GM06990 (cell line): ENCODE results near the gene TNFRSF21.

Experiments used
- DNase-seq: peaks from one replicate; pipeline ENCODE4 v3.0.0-alpha.2; 2011; ENCODE audit not compliant: insufficient read length; ENCODE audit errors: extremely low read depth
- H3K27me3 ChIP-seq: replicated peaks from 2 replicates; pipeline ENCODE4 v1.6.0; 2011; ENCODE audit warnings: low read length; ENCODE audit not compliant: control insufficient read depth, insufficient read depth
- H3K36me3 ChIP-seq: 2 replicates; pipeline ENCODE4 v1.5.1; 2011; ENCODE audit warnings: low read length; ENCODE audit not compliant: control insufficient read depth, insufficient read depth
- H3K4me3 ChIP-seq: replicated peaks from 2 replicates; pipeline ENCODE4 v1.5.1; 2011; ENCODE audit warnings: low read depth, mild to moderate bottlenecking, control low read depth, low read length
- TF ChIP-seq, protein P1 (sequence below): IDR thresholded peaks from 2 replicates; pipeline ENCODE4 v1.5.1; 2011; ENCODE audit warnings: low read length, control low read depth, mild to moderate bottlenecking, inconsistent platforms; ENCODE audit not compliant: insufficient read depth, poor library complexity, severe bottlenecking

Gene TNFRSF21

DNA sequence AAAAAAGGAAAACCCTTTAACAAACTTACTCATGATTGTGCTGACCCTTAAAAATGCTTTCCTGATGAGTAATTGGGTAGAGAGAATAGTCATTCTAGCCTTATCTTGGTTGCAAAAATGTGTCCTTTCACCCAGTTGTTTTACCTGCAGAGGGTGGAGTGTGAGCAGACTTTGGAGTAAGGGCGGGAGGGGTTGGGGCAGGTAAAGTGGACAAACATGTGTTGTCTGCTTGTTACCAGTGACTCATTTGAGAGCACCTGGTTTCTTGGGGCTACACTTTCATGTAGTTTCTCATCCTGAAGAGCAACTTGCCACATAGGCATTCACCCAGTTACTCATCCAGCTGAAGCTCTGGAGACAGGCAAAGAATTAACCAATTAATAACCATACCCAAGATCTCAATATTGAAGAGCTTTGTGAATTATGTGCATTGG lies 121.1 kb downstream of the TNFRSF21 start:
- TF ChIP-seq, protein P1, sequence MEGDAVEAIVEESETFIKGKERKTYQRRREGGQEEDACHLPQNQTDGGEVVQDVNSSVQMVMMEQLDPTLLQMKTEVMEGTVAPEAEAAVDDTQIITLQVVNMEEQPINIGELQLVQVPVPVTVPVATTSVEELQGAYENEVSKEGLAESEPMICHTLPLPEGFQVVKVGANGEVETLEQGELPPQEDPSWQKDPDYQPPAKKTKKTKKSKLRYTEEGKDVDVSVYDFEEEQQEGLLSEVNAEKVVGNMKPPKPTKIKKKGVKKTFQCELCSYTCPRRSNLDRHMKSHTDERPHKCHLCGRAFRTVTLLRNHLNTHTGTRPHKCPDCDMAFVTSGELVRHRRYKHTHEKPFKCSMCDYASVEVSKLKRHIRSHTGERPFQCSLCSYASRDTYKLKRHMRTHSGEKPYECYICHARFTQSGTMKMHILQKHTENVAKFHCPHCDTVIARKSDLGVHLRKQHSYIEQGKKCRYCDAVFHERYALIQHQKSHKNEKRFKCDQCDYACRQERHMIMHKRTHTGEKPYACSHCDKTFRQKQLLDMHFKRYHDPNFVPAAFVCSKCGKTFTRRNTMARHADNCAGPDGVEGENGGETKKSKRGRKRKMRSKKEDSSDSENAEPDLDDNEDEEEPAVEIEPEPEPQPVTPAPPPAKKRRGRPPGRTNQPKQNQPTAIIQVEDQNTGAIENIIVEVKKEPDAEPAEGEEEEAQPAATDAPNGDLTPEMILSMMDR: no peak
- Histone ChIP-seq H3K36me3 (no peaks in the 10 kb centered on the region), H3K27me3 (no peaks in the 10 kb centered on the region), H3K4me3 (no peak overlapping the region)
- DNase-seq: no peak

DNA sequence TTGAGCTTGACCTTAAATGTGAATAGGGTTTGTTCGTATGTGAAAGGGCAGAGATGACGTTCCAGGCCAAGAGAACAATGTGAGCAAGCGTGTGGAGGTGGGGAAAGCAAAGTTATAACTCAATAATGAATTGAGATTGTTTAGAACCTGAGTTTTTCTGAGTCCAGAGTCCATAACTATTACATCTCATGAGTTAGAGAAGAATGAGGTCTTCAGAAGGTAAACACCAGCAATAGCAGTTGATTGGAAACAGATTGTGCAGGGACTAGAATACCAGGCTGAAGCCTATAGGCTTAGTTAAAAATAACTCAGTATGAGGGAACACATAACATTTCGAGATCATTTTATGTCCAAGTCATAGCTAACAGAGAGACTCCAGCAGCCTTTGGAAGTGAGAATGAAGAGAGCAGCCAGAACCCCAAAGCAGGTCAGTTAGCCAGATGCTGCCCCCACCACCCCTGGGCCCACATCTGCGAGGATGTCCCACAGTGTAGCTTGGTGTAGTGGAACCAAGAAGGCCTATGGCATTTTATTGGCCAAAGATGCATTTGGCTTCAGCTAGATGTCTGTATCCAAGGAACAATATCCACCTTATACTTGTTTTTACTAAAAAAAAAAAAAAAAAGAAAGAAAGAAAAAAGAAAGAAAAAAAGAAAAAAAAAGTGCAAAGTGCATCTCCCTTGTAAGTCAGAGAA lies 121.7 kb downstream of the TNFRSF21 start:
- no peak overlapping the region for H3K4me3 ChIP-seq
- DNase-seq: no peak

DNA sequence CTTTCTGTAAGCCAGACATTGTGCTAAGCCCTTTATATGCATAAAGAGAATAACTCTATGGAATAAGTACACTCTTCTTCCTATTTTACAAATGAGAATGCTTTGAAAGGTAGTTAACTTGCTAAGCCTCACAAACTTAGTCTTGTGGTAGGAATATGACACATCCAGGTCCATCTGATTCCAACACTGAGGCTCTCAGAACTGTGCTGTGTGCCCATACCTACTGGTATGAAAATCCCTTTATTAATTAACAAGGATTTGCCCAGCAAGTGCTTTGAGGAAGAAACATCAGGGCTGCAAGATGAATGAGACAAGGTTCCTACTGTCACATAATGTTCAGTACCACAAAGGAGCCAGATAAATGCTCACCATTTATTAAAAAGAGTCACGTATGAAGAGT lies 122.6 kb downstream of the TNFRSF21 start:
- TF ChIP-seq, protein P1: no peak
- Histone ChIP-seq H3K36me3 (no peaks in the 10 kb centered on the region), H3K27me3 (no peaks in the 10 kb centered on the region), H3K4me3 (no peak overlapping the region)
- DNase-seq: no peak

More for the DNA sequence above, 121.7 kb downstream of the TNFRSF21 start:
- no peaks in the 10 kb centered on the region for H3K36me3 ChIP-seq
- no peaks in the 10 kb centered on the region for H3K27me3 ChIP-seq
- TF ChIP-seq, protein P1: no peak

DNA sequence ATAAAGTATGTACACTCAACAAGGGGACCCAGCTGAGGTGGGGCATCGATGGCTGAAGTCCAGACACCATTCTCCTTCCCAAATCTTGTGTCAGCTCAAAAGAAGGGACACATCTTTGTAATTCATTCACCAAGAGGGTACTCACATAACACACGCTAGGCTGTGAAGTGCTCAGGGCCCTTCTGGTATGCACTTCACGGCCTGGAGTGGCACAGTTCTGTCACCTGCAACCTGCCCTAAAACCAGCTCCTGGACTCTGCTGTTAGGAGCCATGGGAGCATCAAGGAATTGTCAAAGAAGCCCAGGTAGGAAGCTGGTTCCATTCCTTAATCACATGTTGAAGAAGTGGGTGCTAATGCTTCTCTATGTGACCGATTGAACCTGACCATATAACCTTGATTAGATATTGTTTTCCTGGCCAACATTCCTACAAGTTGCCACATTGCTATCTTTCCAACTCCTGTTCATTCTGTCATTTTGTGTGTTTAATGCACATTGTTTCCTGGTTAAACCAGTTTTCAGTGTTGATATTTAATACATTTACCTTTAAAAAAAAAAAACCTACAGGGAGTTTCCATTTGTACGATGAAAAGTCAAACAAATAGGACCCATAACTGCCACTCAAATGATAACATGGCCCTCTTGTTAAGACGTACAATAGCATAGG lies 127.3 kb downstream of the TNFRSF21 start:
- TF ChIP-seq, protein P1: no peak
- DNase-seq: no peak
- Histone ChIP-seq H3K36me3 (no peaks in the 10 kb centered on the region), H3K4me3 (no peak overlapping the region), H3K27me3 (no peaks in the 10 kb centered on the region)

DNA sequence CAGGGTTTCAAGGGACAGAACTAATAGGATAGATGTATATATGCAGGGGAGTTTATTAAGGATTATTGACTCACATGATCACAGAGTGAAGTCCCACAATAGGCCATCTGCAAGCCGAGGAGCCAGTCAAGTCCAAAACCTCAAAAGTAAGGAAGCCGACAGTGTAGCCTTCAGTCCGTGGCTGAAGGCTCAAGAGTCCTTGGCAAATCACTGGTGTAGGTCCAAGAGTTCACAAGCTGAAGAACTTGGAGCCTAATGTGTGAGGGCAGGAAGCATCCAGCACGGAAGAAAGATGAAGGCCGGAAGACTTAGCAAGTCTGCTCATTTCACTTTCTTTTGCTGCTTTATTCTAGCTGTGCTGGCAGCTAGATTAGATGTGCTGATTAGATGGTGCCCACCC lies 128.0 kb downstream of the TNFRSF21 start:
- TF ChIP-seq, protein P1: no peak
- no peaks in the 10 kb centered on the region for H3K27me3 ChIP-seq
- H3K4me3 ChIP-seq: no peak overlapping the region
- no peaks in the 10 kb centered on the region for H3K36me3 ChIP-seq
- DNase-seq: no peak
